ENCODE results near the gene LPP. TPM values are rescaled to one million over a fixed set of nuclear protein-coding genes. Genes with fewer than 3 reads are reported as not detected.

The LPP gene
- total RNA-seq, 1 donor: 77.4 TPM

- TF ChIP-seq, protein P1, sequence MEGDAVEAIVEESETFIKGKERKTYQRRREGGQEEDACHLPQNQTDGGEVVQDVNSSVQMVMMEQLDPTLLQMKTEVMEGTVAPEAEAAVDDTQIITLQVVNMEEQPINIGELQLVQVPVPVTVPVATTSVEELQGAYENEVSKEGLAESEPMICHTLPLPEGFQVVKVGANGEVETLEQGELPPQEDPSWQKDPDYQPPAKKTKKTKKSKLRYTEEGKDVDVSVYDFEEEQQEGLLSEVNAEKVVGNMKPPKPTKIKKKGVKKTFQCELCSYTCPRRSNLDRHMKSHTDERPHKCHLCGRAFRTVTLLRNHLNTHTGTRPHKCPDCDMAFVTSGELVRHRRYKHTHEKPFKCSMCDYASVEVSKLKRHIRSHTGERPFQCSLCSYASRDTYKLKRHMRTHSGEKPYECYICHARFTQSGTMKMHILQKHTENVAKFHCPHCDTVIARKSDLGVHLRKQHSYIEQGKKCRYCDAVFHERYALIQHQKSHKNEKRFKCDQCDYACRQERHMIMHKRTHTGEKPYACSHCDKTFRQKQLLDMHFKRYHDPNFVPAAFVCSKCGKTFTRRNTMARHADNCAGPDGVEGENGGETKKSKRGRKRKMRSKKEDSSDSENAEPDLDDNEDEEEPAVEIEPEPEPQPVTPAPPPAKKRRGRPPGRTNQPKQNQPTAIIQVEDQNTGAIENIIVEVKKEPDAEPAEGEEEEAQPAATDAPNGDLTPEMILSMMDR (IDR thresholded peaks at IDR 0.05; ENCODE audit: extremely low read depth, low read depth, low read length): no peak
- Histone ChIP-seq H3K4me2 (ENCODE audit: insufficient read depth, low read length) (no peak overlapping the region), H3K27me3 (ENCODE audit: insufficient read depth, low read length) (no peaks in the 10 kb centered on the region), H4K20me1 (ENCODE audit: insufficient read depth, low read length) (no peaks in the 10 kb centered on the region), H3K9me3 (ENCODE audit: low read depth, low read length) (no peaks in the 10 kb centered on the region), H3K79me2 (ENCODE audit: insufficient read depth, low read length) (peaks cover 35% of the 10 kb centered on the region), H3K4me1 (ENCODE audit: insufficient read depth, low read length) (peaks cover 38% of the 10 kb centered on the region), H3K4me3 (ENCODE audit: insufficient read depth, low read length) (no peak overlapping the region), H3K27ac (ENCODE audit: low read depth, low read length) (peak overlapping the region; percentile 56), H2AFZ (ENCODE audit: low read length) (no peak overlapping the region), H3K36me3 (ENCODE audit: insufficient read depth, low read length) (no peaks in the 10 kb centered on the region)
- DNase-seq (ENCODE audit: insufficient read length, low spot score, missing footprints): peak; percentile 87
Measured at GRCh38 chr3:188151438-188151837, 2.5 kb upstream of the LPP start.

GRCh38 chr3:188152660-188153436 lies 1.1 kb upstream of the LPP start:
- peak overlapping the region; percentile 62 for H2AFZ ChIP-seq (ENCODE audit: low read length)
- H3K4me3 ChIP-seq (ENCODE audit: insufficient read depth, low read length): peak overlapping the region; percentile 89
- H3K4me2 ChIP-seq (ENCODE audit: insufficient read depth, low read length): peak overlapping the region; percentile 95
- no peaks in the 10 kb centered on the region for H3K27me3 ChIP-seq (ENCODE audit: insufficient read depth, low read length)
- DNase-seq (ENCODE audit: insufficient read length, low spot score, missing footprints): peak; percentile 84
- H3K27ac ChIP-seq (ENCODE audit: low read depth, low read length): peak overlapping the region; percentile 100
- peaks cover 38% of the 10 kb centered on the region for H3K4me1 ChIP-seq (ENCODE audit: insufficient read depth, low read length)
- no peaks in the 10 kb centered on the region for H4K20me1 ChIP-seq (ENCODE audit: insufficient read depth, low read length)
- no peaks in the 10 kb centered on the region for H3K9me3 ChIP-seq (ENCODE audit: low read depth, low read length)
- TF ChIP-seq, protein P1 (IDR thresholded peaks at IDR 0.05; ENCODE audit: extremely low read depth, low read depth, low read length): no peak
- H3K79me2 ChIP-seq (ENCODE audit: insufficient read depth, low read length): peaks cover 49% of the 10 kb centered on the region
- no peaks in the 10 kb centered on the region for H3K36me3 ChIP-seq (ENCODE audit: insufficient read depth, low read length)

- Histone ChIP-seq H3K4me3 (ENCODE audit: insufficient read depth, low read length) (peak overlapping the region; percentile 89), H3K9me3 (ENCODE audit: low read depth, low read length) (no peaks in the 10 kb centered on the region), H2AFZ (ENCODE audit: low read length) (peak overlapping the region; percentile 62), H3K4me1 (ENCODE audit: insufficient read depth, low read length) (peaks cover 38% of the 10 kb centered on the region), H3K27me3 (ENCODE audit: insufficient read depth, low read length) (no peaks in the 10 kb centered on the region), H3K27ac (ENCODE audit: low read depth, low read length) (peak overlapping the region; percentile 100), H3K79me2 (ENCODE audit: insufficient read depth, low read length) (peaks cover 56% of the 10 kb centered on the region), H4K20me1 (ENCODE audit: insufficient read depth, low read length) (peaks cover 4% of the 10 kb centered on the region), H3K4me2 (ENCODE audit: insufficient read depth, low read length) (peak overlapping the region; percentile 95), H3K36me3 (ENCODE audit: insufficient read depth, low read length) (no peaks in the 10 kb centered on the region)
- TF ChIP-seq, protein P1 (IDR thresholded peaks at IDR 0.05; ENCODE audit: extremely low read depth, low read depth, low read length): no peak
- DNase-seq (ENCODE audit: insufficient read length, low spot score, missing footprints): peak; percentile 99
Measured at GRCh38 chr3:188153437-188154013, 432 bp upstream of the LPP start.
